Aorta (tissue), 5 donors: ENCODE results near the gene MYBPC1. TPM values are rescaled to one million over a fixed set of nuclear protein-coding genes. Genes with fewer than 3 reads are reported as not detected.
"Not testable (repeated sequence)": the region's sequence is repeated elsewhere in the genome, so short reads cannot be mapped to it uniquely, and the experiment has no call there.

Source experiments
- ATAC-seq: fragments of 200-7000 bp; cut with Tn5 transposase; one replicate; pipeline ENCODE4 v1.9.1; 2022; ENCODE audit warnings: moderate library complexity; ENCODE audit not compliant: low FRiP score
- DNase-seq, 2 donors: peaks; one replicate each; pipeline ENCODE4 v3.0.0-alpha.2; 2020
- H3K27ac ChIP-seq, 2 donors: one replicate each; pipeline ENCODE4 v1.5.1; 2013; ENCODE audit warnings: low read length in 2 of 2, mild to moderate bottlenecking in 2 of 2, moderate library complexity in 2 of 2, control low read depth in 1 of 2, inconsistent platforms in 1 of 2, low read depth in 1 of 2
- H3K27me3 ChIP-seq, 2 donors: one replicate each; pipeline ENCODE4 v1.6.1; 2013; ENCODE audit warnings: control low read depth in 1 of 2, low read length in 1 of 2, mild to moderate bottlenecking in 1 of 2, moderate library complexity in 1 of 2; ENCODE audit not compliant: insufficient read depth in 2 of 2, control insufficient read depth in 1 of 2
- H3K36me3 ChIP-seq, 2 donors: one replicate each; pipeline ENCODE4 v1.6.1; 2013; ENCODE audit warnings: control low read depth in 1 of 2, low read length in 1 of 2, mild to moderate bottlenecking in 1 of 2; ENCODE audit not compliant: insufficient read depth in 2 of 2, control insufficient read depth in 1 of 2
- H3K4me1 ChIP-seq, 2 donors: one replicate each; pipeline ENCODE4 v1.6.1; 2013; ENCODE audit warnings: low read length in 2 of 2, control low read depth in 1 of 2, mild to moderate bottlenecking in 1 of 2, moderate library complexity in 1 of 2; ENCODE audit not compliant: insufficient read depth in 2 of 2, control insufficient read depth in 1 of 2
- H3K4me3 ChIP-seq, 2 donors: one replicate each; pipeline ENCODE4 v1.5.1; 2013; ENCODE audit warnings: low read length in 2 of 2, control low read depth in 1 of 2, mild to moderate bottlenecking in 1 of 2
- H3K9me3 ChIP-seq: one replicate; pipeline ENCODE4 v1.6.1; 2013; ENCODE audit warnings: mild to moderate bottlenecking, low read length; ENCODE audit not compliant: control insufficient read depth
- WGBS, 2 donors: extraction: QIAGEN DNeasy Blood & Tissue Kit; methylation state at CpG; one replicate each; pipeline ENCODE4 v1.1.7; 2013; 5-methylcytosine and 5-hydroxymethylcytosine counted together
- intact Hi-C, 2 donors: fragments of 100-400 bp; cut with DNase I; formaldehyde crosslinking; loops; one replicate each; pipeline versions ENCODE4 v1.14.2 to v1.15.0; 2022
- polyA plus RNA-seq, 2 donors: library from polyadenylated mRNA; stranded (reverse); fragments of 200-250 nt; gene quantifications; one replicate each; pipeline ENCODE4 v1.2.3, GENCODE V29; 2013
- total RNA-seq, 2 donors: library from RNA; stranded (reverse); fragmentation: NEBNext Ultra II Directional; extraction: Animal tissue kit (Norgen Biotek cat#: 25700); gene quantifications; one replicate each; pipeline ENCODE4 v1.2.1, GENCODE V29; 2021
- donor health status: healthy with polysubstance abuse.
- donor health status: Bipolar disorder and iron deficiency.
- donor health status: DM: no; HTN: no; CAD: no.
- donor health status: DM: no; HTN: no; CAD: no.
- donor health status: DM: yes; HTN: yes; CAD: no.

MYBPC1 gene
- total and polyA plus RNA-seq, 4 donors = 0.36 TPM; not detected in 3

DNA sequence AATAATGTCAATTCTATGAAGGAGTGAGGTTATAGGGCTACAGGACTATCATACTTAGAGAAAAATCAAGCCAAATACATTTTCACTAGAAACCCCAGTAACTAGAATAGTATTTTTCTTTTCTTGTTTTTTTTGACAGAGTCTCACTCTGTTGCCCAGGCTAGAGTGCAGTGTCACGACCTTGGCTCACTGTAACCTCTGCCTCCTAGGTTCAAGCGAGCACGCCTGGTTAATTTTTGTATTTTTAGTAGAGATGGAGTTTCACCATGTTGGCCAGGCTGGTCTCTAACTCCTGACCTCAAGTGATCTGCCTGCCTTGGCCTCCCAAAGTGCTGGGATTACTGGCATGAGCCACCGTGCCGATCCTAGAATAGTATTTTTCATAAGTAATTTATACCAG, 139.7 kb downstream of the MYBPC1 start:
- H3K4me3 ChIP-seq, ATAC-seq, H3K27ac ChIP-seq, H3K27me3 ChIP-seq, DNase-seq, H3K36me3 ChIP-seq, intact Hi-C loops, H3K9me3 ChIP-seq, H3K4me1 ChIP-seq: not testable (repeated sequence)
- 87 to 93% methylated on average over 5 of the region's 5 CpGs for WGBS, 2 donors

Other genes starting within 250 kb of the MYBPC1 start
- 10 to 100 TPM; 93.4 to 94.0 TPM for gene ARL1, start 187.2 kb upstream of the MYBPC1 start, total RNA-seq
- gene ARL1, start 187.2 kb upstream of the MYBPC1 start, polyA plus RNA-seq = 10 to 100 TPM; 38.9 to 58.6 TPM
- under 1 TPM in 1 of 2 donors, not detected in 1; 0.33 TPM for gene SPIC, start 119.6 kb upstream of the MYBPC1 start, total RNA-seq
- gene SPIC, start 119.6 kb upstream of the MYBPC1 start, polyA plus RNA-seq = not detected
- gene CHPT1, start 102.7 kb downstream of the MYBPC1 start, total RNA-seq = 10 to 100 TPM; 41.8 to 49.9 TPM
- gene CHPT1, start 102.7 kb downstream of the MYBPC1 start, polyA plus RNA-seq = 10 to 100 TPM; 34.1 to 83.8 TPM
- under 1 TPM; 0.48 to 0.65 TPM for gene SYCP3, start 144.5 kb downstream of the MYBPC1 start, total RNA-seq
- gene SYCP3, start 144.5 kb downstream of the MYBPC1 start, polyA plus RNA-seq = under 1 TPM in 1 of 2 donors, not detected in 1; 0.03 TPM
- gene GNPTAB, start 236.0 kb downstream of the MYBPC1 start, total RNA-seq = 10 to 100 TPM; 29.1 to 43.3 TPM
- gene GNPTAB, start 236.0 kb downstream of the MYBPC1 start, polyA plus RNA-seq = 1 to 10 TPM; 9.1 to 9.2 TPM